ENCODE measurements around the gene ALAD.

GRCh38 chr9:113360242-113360842 lies 40.7 kb downstream of the ALAD start:
- TF ChIP-seq CTCF (IDR thresholded peaks at IDR 0.05; ENCODE audit: low read depth, low read length, missing input control), result no peak
- TF ChIP-seq ZBTB33 (IDR thresholded peaks at IDR 0.05), result no peak
- TF ChIP-seq REST (IDR thresholded peaks at IDR 0.05), result no peak
- TF ChIP-seq GABPA (IDR thresholded peaks at IDR 0.05 in 1 of 2, conservative IDR thresholded peaks at IDR 0.05 in 1 of 2), result no peak
- no peak for TF ChIP-seq FOXA1 (IDR thresholded peaks at IDR 0.05)
- TF ChIP-seq SP1 (IDR thresholded peaks at IDR 0.05), result no peak
- TF ChIP-seq MAX (IDR thresholded peaks at IDR 0.05), result no peak
- TF ChIP-seq JUND (IDR thresholded peaks at IDR 0.05), result no peak
- TF ChIP-seq NR2F2 (IDR thresholded peaks at IDR 0.05), result no peak
